Activated naive CD4-positive, alpha-beta T cell treated with anti-CD3 and anti-CD28 coated beads, Interleukin-2, amount 10 ng/mL, durations not matched to agents 7 days and 5 days (primary cell): ENCODE measurements around the gene PSG4.
"Not testable (repeated sequence)": the region's sequence is repeated elsewhere in the genome, so short reads cannot be mapped to it uniquely, and the experiment has no call there.

ENCODE experiments used
- CTCF ChIA-PET: fragments of 350-600 bp; sonication (Branson Sonifier 250); formaldehyde crosslinking; loops from one replicate; lab custom pipeline; 2021; ENCODE audit warnings: antibody characterized with exemption; lab: Charles Lee
- DNase-seq: peaks from one replicate; pipeline ENCODE4 v3.0.0-alpha.2; 2020
- H3K27ac Mint-ChIP-seq: one replicate; pipeline ENCODE4 v1.8.0; 2021; ENCODE audit warnings: mild to moderate bottlenecking, moderate library complexity, mixed read lengths
- H3K27me3 Mint-ChIP-seq: one replicate; pipeline ENCODE4 v1.8.0; 2021; ENCODE audit warnings: mild to moderate bottlenecking, mixed read lengths
- H3K36me3 Mint-ChIP-seq: one replicate; pipeline ENCODE4 v1.8.0; 2021; ENCODE audit warnings: mixed read lengths
- H3K4me1 Mint-ChIP-seq: one replicate; pipeline ENCODE4 v1.8.0; 2021; ENCODE audit warnings: mixed read lengths
- H3K4me3 Mint-ChIP-seq: one replicate; pipeline ENCODE4 v1.8.0; 2021; ENCODE audit warnings: mild to moderate bottlenecking, moderate library complexity, mixed read lengths
- H3K9me3 Mint-ChIP-seq: one replicate; pipeline ENCODE4 v1.8.0; 2021; ENCODE audit warnings: mixed read lengths

The PSG4 gene

GRCh38 chr19:43181869-43182771, 23.3 kb downstream of the PSG4 start:
- H3K27me3 Mint-ChIP-seq, DNase-seq, H3K4me1 Mint-ChIP-seq, CTCF ChIA-PET, H3K9me3 Mint-ChIP-seq, H3K36me3 Mint-ChIP-seq, H3K27ac Mint-ChIP-seq, H3K4me3 Mint-ChIP-seq: not testable (repeated sequence)

- H3K4me1 Mint-ChIP-seq, H3K27ac Mint-ChIP-seq, CTCF ChIA-PET, H3K4me3 Mint-ChIP-seq, H3K36me3 Mint-ChIP-seq, DNase-seq, H3K27me3 Mint-ChIP-seq, H3K9me3 Mint-ChIP-seq: not testable (repeated sequence)
These were observed 25.8 kb downstream of the PSG4 start for GRCh38 chr19:43179569-43180147.

- H3K9me3 Mint-ChIP-seq, DNase-seq, H3K36me3 Mint-ChIP-seq, H3K27me3 Mint-ChIP-seq, H3K4me3 Mint-ChIP-seq, CTCF ChIA-PET, H3K27ac Mint-ChIP-seq, H3K4me1 Mint-ChIP-seq: not testable (repeated sequence)
These were observed 26.9 kb downstream of the PSG4 start for GRCh38 chr19:43178577-43178976.

- H3K27ac Mint-ChIP-seq, H3K36me3 Mint-ChIP-seq, DNase-seq, H3K4me3 Mint-ChIP-seq, CTCF ChIA-PET, H3K4me1 Mint-ChIP-seq, H3K27me3 Mint-ChIP-seq, H3K9me3 Mint-ChIP-seq: not testable (repeated sequence)
These were observed 39.5 kb downstream of the PSG4 start for GRCh38 chr19:43165906-43166305.

- H3K4me3 Mint-ChIP-seq, H3K27ac Mint-ChIP-seq, H3K36me3 Mint-ChIP-seq, H3K27me3 Mint-ChIP-seq, DNase-seq, CTCF ChIA-PET, H3K9me3 Mint-ChIP-seq, H3K4me1 Mint-ChIP-seq: not testable (repeated sequence)
These were observed 42.3 kb downstream of the PSG4 start for GRCh38 chr19:43163135-43163534.

GRCh38 chr19:43162261-43162660, 43.2 kb downstream of the PSG4 start:
- CTCF ChIA-PET, H3K27ac Mint-ChIP-seq, DNase-seq, H3K4me3 Mint-ChIP-seq, H3K9me3 Mint-ChIP-seq, H3K4me1 Mint-ChIP-seq, H3K27me3 Mint-ChIP-seq, H3K36me3 Mint-ChIP-seq: not testable (repeated sequence)

GRCh38 chr19:43152214-43152613, 53.2 kb downstream of the PSG4 start:
- Mint-ChIP-seq H3K36me3 (no peaks in the 10 kb centered on the region), H3K27ac (no peak overlapping the region), H3K4me3 (no peak overlapping the region)

GRCh38 chr19:43149788-43150187, 55.6 kb downstream of the PSG4 start:
- CTCF ChIA-PET, H3K9me3 Mint-ChIP-seq, H3K27me3 Mint-ChIP-seq, H3K27ac Mint-ChIP-seq, H3K4me3 Mint-ChIP-seq, H3K4me1 Mint-ChIP-seq, H3K36me3 Mint-ChIP-seq, DNase-seq: not testable (repeated sequence)

More at GRCh38 chr19:43152214-43152613, 53.2 kb downstream of the PSG4 start:
- DNase-seq, result no peak
- CTCF ChIA-PET, result no interaction called here
- H3K27me3 Mint-ChIP-seq, result no peaks in the 10 kb centered on the region
- peaks cover 4% of the 10 kb centered on the region for H3K9me3 Mint-ChIP-seq
- no peaks in the 10 kb centered on the region for H3K4me1 Mint-ChIP-seq

- Mint-ChIP-seq H3K36me3 (no peaks in the 10 kb centered on the region), H3K27ac (no peak overlapping the region), H3K4me1 (no peaks in the 10 kb centered on the region), H3K27me3 (no peaks in the 10 kb centered on the region), H3K4me3 (no peak overlapping the region), H3K9me3 (peaks cover 2% of the 10 kb centered on the region)
- no peak for DNase-seq
- CTCF ChIA-PET, result no interaction called here
These were observed 57.2 kb downstream of the PSG4 start for GRCh38 chr19:43148233-43148632.
